Activated naive CD4-positive, alpha-beta T cell treated with anti-CD3 and anti-CD28 coated beads, Interleukin-2, amount 50 U/mL, for 16 hours (primary cell): ENCODE results near the gene ANKRD23.

Source experiments
- DNase-seq: peaks from one replicate; pipeline ENCODE4 v3.0.0-alpha.2; 2020

Gene ANKRD23

DNA sequence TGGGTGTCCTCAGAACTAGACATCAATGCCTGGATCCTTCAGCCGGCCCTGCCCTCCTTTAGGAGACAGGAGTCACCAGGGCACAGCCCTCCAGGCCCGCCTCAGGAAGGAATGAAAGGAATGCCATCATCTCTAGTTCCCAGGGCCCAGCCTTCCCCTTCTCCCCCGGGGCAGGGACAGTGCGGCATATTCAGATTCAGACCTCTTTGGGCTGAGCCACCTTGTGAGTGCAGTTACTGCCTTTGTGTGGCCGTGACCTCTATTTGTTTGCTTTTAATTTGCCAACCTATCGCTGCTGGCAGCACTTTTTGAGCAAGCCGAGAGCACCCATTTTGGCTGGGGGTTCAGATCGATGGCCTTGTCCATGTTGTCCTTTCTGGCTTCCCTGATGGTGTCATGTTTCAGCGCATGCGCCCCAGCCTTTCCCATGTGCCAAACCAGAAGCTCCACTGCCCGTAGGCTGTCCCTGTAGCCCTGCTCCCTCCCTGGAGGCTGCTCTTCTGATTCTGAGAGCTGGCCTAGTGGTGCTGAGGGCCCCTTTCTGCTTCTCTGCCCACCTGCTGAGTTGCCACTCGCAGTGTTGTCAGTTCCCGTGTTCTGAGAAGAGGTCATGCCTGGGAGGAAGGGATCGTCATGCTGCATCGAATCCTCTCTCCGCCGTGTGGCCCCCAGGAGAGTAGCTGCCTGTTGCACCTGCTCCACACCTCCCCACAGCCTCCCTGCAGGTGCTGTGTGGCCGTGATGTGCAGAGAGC is 10.9 kb downstream of the ANKRD23 start:
- no peak for DNase-seq

DNA sequence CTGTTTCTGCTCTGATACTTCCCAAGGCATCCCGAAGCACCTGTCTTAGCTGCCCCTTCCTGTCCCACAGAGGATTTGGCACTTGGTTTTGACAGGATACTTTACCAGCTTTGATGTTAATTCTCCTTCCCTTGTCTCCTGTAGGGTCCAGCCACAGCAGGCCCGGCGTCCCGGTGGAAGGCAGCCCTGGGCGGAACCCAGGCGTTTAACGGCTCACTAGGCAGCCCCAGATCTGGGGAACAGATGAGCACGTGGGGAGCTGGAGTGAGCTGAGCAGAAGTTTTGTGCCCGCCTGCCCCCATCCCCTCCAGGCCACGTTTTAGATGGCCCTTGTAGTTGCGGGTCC is 11.4 kb downstream of the ANKRD23 start:
- no peak for DNase-seq

DNA sequence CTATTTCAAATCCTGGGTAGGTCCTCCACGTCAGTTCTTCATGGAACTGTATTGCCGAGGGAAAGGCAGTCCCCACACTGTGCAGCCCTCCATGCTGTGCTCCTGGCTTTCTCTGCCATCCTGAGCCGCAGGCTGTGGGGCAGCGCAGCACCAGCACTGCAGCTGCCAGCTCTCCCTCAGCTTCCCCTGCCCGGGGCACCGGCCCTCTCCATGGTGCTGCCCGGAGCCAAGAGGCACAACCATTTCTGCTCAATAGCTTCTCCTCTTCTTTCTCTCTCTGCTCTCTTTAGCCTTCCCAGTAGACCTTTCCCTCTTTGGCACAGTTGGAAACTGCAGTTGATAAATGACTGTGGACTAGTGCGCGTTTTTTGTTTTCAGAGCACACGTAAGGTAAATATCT is 12.1 kb downstream of the ANKRD23 start:
- no peak for DNase-seq

DNA sequence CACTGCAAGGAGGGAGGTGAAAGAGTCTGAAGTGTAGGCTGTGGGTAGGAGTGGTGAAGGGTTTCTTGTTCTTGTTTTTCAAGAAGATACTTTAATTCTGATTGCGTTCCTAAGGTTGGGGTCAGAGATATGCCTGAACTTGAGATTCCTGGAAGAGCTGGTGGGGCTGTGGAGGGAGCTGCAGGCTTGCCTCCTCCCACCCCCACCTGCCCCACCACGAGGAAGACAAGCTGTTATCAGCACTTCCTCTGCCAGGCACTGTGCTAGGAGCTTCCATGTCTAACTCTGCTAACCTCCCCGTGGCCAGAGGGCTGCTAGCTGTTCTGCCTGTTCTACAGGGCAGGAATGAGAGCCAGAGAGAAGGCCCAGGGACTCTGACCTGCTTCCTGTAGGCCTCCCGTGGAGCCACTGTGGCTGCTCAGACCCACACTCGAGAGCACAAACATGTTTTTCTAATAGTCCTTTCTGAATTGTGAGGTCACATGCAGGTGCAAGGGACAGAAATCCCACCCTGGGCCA is 13.7 kb downstream of the ANKRD23 start:
- DNase-seq = no peak

DNA sequence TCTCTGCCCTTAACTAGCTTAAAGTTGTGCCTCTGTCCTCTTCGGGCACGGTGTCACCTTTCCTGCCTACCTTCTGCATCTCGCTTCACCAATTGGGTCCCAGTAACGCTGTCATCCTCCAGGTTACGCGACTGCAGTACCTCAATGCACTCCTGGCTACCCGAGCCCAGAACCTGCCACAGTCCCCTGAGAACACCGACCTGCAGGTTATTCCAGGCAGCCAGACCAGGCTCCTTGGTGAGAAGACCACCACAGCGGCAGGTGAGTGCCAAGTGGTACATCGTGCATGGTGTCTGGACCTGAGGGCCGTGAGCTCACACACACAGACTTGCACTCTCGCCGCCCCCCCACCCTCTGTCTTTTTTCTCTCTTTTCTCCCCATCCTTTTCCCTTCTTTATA is 14.9 kb downstream of the ANKRD23 start:
- no peak for DNase-seq

DNA sequence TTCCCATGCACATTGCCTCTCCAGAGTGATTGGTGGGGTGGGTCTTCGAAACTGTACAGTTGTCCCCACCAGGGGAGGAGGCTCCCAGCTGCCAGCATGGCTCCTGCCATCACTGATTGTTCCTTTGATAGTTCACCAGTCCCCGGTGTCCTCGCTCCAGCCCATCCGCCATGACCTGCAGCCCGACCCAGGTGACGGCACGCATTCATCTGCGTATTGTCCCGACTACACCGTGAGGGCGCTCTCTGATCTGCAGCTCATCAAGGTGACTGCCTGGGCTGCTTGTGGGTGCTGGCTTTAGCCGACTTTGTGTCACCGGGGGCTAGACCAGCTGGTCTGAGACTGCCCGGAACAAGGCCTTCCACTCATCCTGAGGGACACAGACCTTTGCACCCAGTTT is 15.4 kb downstream of the ANKRD23 start:
- no peak for DNase-seq

DNA sequence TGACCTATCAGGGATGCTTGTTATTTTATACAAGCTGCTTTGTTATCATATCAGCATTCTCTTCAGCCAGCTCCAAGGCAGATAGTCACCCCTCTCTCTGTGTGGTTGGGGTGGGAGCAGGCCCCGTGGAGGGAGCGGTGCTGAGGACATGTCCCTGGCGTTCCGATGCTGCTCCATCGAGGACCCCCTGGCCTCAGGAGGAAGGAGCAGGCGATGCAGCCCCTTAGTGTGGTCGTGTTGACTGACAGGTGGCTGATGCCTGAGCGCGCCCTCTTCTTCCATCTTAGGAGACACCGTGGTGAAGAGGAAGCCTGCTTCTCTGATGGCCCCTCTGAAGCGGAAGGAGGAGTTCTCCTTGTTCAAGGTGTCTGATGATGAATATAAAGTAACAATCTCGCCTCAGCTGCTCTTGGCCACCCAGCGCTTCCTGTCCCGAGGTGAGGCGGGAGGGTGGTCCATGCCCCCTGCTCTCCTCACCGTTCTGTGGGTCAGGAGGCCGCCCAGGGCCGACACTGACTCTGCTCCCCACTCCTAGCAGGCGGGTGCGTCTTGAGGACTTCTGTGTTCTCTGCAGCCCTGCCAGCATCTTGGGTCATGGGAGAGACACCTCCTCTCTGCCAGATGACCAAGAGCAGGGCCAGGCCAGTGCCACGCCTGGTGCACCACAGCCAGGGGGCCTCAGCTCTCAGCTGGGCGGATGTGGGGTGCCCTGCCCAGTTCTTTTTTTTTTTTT is 17.1 kb downstream of the ANKRD23 start:
- no peak for DNase-seq

DNA sequence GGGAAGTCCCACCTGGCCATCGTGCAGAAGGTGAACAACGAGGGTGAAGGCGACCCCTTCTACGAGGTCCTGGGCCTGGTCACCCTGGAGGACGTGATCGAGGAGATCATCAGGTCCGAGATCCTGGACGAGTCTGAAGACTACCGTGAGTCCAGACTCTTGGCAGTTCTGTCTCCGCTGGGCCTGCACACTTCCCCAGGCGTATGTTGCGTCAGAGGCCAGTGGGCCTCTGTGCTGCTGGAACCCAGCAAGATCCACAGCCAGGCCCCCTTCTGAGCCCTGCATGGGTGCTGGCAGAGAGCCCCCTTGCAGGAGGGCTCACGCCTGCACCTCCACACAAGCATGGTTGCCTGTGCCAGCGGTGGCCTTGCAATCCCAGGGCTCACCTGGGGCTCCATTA is 18.8 kb downstream of the ANKRD23 start:
- DNase-seq = no peak

DNA sequence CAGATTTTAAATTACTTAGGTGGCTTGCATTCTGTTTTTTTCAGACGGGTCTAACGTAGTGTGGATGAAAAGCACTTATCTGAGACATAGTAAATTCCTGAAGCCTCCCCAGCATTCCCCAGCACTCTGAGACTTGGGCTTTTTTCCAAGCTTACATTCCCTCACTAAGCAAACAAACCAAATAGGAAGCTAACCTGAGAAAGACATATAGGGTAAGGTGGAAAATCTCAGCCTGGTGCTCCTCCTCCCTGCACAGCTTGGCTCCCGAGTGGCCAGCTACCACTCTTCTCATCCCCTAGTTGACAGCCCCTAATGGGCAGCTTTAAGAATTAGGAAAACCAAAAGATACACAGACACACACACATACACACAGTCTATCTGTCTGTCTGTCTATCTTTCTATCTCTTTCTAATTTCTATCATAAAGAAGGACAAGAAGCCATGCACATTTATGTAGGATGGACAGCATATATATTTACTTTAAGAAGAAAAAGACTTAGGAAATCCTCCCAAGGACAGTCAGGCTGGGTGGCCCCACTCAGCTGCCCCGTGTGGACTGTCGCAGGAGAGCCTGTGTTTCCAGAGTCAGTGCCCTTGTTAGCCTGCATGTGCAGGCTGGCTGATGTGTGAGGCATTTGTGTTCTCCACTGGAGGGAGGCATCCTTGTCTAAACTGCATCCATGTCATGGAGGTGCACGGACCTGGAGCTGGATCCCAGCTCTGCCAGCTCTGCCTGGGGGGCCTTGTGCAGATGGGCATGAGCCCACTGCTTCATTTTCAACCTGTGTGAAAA is 19.5 kb downstream of the ANKRD23 start:
- no peak for DNase-seq

DNA sequence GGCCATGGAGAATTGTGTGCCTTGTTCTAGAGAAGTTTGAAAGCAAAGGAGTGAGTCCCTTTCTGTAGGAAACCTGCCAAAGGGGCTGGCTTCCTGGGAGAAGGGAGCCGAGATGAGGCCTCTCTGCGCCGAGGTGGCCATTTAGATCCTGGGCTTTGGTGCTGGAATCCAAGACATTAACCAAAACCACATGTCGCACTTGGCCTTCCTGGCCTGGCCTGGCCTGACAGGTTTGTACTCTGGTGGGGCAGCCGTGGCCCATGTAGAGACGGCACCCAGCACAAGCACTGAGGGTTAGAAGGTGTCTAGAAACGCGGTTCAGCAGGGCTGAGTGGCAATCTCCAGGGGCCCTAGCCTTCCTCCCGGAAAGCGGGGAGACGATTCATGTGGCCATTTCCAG is 20.6 kb downstream of the ANKRD23 start:
- no peak for DNase-seq

DNA sequence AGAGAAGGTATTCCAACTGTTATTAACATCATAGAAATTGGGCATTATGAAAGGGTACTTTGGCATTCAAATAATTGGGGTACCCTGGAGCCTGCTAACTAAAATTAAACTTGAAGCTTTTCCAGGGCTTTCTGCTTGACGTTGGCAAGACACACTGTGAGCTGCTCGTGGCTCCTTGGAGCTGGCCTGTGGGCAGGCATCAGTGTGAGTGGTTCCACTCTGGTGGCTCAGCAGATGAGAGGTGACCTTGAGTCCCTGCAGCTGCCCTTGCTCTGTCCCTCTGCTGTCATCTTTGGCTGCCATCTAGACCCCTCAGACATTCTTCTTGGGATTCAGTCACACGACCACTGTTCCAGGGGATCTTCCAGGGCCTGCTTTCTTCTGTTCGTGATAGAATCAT is 21.0 kb downstream of the ANKRD23 start:
- no peak for DNase-seq

DNA sequence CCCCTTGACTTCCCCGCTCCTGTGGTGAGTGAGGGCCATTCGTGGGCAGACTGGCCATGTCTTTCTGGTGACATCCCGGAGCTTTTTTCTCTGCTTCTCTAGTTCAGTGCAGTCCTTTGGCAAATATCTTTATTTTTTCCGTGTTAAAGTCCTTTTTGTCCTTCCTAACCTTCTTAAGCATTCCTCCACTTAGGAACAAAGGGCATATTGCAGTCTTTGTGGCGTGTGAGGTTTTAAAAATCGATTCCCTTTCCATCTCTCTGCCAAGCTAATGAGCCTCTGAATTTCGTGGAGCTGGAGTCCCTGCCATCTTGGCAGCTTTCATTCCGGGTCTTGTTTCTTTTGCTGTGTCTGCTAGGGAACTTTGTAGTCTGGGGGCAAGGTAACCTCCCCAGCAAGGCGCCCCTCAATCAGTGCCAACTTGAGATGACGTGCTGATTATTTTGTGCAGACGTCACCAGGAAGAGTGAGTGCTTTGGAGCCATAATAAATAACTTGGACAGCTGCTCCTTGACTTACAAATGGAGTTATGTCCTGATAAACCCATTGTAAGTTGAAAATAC is 22.6 kb downstream of the ANKRD23 start:
- no peak for DNase-seq

DNA sequence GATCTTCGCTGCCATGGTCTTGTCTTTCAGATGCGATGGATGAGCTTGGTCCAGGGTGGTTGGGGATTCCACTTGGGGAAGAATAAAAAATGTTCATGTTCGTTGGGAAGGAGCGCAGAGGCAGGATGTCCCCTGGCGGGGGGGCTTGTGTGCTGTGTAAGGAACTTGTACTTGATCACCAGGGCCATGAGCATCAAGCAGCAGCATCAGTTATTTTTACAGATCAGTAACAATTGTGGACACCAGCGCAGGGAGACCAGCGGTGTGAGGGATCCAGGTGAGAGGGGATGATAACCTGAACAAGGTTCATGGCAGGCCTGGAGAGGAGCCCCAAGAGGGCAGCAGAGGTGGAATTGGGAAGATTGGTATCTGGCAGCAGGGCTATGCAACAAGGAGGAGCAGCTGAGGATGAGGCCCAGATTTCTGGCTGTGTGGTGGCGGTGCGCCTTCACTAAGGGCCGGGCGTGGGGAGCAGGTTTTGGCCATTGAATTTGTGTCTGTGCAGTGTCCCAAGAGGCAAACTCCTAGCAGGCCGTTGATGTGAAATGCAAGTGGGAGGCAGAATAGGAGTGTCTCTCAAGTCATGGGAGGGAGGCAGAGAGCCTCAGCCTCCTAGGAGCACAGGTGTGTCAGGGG is 23.8 kb downstream of the ANKRD23 start:
- no peak for DNase-seq

DNA sequence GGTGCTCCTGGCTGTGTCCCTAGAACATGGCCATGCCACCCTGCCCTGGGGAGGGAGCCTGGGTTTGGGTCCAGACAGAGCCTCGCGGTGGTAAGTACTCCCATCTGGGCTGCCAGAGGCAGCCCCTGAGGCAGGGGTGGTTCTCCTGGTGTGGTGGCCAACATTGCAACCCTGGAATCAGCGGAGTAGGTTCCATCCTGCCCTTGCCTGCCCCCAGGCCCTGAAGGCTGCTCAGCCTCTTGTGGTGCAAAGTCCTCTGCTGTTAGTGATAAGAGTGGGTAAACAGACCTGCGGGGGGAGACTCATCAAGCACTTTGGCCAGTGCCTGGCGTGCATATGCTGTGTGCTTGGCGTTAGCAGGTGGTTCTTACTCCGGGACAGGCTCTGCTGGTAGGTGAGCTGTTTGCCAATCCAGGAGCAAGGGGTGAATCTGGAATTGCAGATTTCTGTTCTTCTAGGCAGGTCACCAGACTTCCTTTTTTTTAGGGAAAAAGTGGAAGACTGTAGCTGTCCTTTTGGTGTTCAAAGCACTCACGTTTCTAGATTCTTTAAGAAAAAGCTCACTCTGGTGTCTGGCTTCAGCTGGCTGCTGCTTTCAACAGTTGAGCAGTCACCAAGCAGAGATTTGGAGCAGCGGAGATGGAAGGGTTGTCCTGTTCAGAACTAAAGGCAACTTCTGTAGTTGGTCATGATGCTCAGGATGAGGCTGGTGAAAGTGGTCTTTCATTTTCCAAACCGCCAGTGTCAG is 24.5 kb downstream of the ANKRD23 start:
- DNase-seq = no peak

DNA sequence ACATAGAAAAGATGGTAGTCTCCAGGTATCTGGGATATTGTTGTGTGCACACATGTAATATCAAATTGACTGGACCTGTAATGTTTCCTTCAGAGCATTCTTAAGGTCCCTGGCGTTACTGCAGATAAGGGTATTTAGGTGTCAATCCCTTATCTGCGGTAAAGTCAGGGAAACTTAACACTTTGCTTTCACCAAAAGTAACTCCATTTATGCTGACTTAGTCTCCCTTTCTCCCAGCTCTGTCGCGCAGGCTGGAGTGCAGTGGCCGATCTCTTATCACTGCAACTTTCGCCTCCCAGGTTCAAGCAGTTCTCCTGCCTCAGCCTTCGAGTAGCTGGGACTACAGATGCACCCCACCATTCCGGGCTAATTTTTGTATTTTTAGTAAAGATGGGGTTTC is 25.9 kb downstream of the ANKRD23 start:
- DNase-seq = no peak

DNA sequence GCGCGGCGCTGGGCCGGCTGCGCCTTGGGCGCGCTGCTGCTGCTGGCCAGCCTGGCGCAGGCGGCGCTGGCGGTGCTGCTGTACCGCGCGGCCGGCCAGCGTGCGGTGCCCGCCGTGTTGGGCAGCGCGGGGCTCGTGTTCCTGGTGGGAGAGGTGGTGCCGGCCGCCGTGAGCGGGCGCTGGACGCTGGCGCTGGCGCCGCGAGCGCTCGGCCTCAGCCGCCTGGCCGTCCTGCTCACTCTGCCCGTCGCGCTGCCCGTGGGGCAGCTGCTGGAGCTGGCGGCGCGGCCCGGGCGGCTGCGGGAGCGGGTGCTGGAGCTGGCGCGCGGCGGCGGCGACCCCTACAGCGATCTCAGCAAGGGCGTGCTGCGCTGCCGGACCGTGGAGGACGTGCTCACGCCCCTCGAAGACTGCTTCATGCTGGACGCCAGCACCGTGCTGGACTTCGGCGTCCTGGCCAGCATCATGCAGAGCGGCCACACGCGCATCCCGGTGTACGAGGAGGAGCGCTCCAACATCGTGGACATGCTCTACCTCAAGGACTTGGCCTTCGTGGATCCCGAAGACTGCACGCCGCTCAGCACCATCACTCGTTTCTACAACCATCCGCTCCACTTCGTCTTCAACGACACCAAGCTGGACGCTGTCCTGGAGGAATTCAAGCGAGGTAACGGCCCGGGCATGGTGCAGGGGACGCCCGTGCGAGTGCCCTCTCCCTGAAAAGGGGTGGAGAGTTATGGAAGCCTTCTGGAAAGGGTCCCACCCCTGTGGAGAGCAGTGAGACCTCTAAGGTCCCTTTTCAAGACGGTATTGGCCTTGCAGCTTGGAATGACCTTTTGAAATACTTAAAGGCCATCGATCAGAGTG is 26.8 kb downstream of the ANKRD23 start:
- DNase-seq = no peak

DNA sequence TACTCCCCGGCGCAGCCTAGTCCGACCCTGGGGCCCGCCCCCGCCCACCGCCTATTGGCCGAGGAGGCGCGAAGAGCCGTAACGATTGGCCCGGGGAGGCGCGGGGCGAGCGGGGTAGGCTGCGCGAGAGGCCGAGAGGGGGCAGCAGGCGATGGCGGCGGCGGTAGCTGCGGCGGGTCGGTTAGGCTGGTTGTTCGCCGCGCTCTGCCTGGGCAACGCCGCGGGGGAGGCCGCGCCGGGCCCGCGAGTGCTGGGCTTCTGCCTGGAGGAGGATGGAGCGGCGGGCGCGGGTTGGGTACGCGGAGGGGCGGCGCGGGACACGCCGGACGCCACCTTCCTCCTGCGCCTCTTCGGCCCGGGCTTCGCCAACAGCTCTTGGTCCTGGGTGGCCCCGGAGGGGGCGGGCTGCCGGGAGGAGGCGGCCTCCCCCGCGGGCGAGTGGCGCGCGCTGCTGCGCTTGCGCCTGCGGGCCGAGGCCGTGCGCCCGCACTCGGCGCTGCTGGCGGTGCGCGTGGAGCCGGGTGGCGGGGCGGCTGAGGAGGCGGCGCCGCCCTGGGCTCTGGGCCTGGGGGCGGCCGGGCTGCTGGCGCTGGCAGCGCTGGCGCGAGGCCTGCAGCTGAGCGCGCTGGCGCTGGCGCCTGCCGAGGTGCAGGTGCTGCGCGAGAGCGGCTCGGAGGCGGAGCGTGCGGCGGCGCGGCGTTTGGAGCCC is 27.5 kb downstream of the ANKRD23 start, which contains the start of gene CNNM3:
CNNM3 (plus strand) TSS at position 142 of the 709 bp plus-strand sequence; CDS start at position 152, 10 bp downstream.
- DNase-seq = peak; percentile 97

DNA sequence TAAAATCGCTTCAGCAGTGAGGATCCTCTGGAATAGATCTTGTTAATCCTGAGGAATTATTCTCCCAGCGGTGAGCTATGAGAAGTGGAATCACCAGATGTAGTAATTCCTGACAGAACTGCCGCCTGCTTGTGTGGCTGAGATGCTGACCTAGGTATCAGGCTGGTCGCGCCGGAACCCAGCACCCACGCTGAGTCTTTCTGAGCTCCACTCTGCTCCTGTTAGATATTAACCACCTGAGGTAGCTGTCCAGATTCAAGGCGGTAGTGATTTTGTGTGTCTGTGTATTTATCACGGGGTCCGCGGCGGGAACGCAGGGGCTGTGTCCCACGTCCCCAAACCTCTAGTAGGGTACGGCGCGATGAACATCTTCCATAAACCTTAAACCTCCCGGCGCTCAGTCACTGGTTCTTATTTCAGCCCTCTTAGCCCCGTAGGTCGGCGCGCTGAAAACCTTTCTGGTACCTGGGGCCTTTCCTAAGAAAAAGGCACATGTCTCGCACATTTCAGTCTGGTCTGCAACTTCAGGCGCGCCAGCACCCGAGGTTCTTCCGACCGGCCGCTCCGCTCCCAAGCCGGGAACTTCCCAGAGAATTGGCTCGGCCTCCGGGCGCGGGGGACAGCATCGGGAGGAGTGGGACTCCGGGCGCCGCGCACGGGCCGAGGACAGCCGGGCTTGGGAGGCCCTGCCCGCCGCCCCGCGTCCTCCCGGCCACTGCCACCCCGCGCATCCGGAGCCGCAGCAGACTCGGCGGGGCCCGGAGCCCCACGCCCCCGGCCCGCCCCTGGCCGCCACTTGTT is 28.3 kb downstream of the ANKRD23 start:
- DNase-seq = peak; percentile 37

DNA sequence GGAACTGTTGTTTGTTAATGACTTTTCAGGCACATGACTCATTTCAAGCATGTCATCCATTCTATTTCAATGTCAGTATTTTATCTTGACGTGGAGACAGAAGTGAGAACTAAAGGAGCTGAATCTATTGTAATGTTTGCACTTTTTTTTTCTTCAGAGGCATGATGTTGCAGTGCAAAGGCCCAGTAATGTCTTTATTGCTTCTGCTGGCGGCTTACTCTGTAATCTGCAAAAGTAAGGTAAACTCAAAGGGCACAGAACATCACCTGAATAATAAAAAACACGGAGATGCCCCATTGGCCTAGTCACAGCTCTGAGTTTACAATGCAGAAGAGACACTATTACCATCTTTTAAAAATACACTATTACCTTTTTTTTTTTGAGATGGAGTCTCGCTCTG is 30.2 kb downstream of the ANKRD23 start:
- no peak for DNase-seq
